Stimulated activated CD8-positive, alpha-beta memory T cell treated with anti-CD3 and anti-CD28 coated beads, Interleukin-15, amount 100 ng/mL, for 4 hours (primary cell): Measurements from ENCODE around the gene INAFM1.
"Not testable (repeated sequence)": the region's sequence is repeated elsewhere in the genome, so short reads cannot be mapped to it uniquely, and the experiment has no call there.

Experiments
- DNase-seq, 2 donors: peaks; one replicate each; pipeline ENCODE4 v3.0.0-alpha.2; 2020; ENCODE audit warnings: low read depth in 2 of 2

Gene INAFM1

DNA sequence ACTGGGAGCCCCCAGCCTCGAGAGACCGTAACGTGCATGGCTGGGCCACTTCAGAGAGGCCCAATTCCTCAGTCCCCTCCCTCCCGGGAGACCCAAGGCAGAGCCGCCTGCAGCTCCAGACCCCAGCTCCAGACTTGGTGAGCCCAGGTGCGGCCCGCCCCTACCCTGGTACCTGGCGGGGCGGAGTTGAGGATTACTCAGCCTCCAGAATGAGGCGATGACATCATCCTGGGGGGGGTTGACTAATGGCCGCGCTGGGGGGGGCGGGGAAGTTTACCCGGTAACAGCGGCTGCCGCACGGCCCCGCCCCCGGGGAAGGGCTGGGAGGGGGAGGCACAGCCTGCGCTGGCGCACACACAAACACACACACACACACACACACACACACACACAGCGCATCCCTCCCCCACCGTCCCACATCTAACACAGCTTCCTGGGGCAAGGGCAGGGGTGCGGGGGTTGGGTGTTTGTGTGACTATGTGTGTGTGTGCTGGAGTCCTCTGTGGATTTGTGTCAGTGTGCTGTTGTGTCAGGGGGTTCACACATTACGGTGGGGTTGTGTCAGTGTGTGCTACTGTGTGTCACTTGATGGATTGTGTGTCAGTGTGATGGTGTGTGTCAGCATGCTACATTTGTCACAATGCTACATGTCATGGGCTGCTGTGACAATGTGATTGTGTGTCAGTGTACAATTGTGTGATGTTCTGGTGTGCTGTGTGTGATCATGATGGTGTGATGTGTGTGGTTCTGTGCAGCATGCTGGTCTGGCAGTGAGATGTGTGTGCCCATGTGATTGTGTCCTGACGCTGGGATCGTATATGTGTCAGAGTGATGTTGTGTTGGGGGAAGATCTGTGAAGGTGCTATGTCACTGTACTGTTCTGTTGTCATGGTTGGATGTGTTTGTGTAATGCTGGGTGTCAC lies 33.4 kb upstream of the INAFM1 start:
- peak; percentile 70 to 75 for DNase-seq

DNA sequence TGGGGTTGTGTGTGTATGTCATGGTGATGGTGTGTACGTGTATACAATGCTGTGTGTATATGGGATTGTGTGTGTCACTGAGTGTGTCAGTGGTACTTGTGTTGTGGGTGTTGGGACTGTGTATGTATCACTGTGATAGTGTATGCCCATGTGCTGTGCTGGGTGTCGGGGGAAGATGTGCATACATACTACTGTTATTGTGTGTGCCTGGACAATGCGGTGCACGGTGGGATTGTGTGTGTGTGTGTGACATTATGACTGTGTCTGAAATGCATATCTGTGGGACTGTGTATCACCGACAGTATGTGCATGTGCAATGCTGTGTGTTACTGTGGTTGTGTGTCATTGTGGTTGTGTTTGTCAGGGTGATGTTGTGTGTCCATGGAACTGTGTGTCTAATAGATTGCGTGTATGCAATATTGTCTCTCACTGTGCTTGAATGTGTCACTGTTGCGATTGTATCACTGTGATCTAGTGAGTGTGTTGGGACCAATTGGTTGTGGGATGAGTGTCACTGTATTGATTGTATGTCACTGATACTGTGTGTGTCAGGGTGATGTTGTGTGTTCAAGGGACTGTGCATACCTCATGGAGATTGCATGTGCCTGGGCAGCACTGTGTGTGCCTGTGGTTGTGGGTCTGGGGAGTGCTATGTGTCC lies 32.6 kb upstream of the INAFM1 start:
- DNase-seq, result no peak

DNA sequence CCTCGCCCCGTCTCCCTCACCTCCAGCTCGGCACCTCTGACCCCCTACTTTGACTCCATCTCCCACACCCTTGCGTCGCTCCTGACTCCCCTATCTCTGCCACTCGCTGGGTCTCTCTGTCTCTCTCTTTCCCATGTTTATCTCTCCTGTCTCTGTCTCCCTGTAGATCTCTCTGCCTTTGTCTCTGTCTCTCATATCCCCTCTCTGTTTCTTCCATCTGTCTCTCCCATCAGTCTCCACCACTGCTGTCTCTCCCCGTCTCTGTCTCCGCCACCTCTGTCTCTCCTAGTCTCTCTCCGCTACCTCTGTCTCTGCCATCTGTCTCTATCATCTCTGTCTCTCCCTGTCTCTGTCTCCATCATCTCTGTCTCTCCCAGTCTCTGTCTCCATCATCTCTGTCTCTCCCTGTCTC lies 31.3 kb upstream of the INAFM1 start:
- no peak for DNase-seq

DNA sequence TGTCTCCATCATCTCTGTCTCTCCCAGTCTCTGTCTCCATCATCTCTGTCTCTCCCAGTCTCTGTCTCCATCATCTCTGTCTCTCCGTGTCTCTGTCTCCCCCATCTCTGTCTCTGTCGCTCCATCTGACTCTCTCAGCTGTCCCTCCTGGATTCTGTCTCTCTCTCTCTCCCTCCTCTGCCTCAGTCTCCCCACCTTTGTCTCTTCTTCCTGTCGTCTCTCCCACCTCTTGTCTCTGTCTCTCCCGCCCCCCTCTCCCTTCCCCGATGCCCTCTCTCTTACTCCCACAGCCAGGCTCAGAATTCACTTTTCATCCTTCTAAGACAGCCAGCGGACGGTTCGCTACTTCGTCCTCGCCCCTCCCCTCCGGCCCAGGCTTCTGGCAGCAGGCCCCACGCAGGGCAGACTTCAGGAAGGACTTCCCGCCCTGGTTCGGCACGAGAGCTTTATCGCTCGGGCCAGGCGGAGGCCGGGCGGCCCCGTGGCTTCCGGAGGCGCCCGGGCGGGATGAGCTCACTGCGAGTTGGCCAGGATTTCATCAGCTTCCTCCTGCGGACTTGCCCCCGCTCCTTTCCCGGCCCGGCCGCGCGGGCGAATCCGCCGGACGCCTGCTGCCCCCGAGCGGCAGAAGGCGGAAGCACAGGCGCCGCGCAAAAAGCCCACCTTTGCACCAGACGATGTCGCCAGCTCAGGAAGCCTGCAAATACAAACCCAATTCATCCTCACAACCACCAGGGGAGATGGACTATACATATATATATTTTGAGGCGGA lies 30.7 kb upstream of the INAFM1 start:
- DNase-seq, result peak; percentile 79 to 86

DNA sequence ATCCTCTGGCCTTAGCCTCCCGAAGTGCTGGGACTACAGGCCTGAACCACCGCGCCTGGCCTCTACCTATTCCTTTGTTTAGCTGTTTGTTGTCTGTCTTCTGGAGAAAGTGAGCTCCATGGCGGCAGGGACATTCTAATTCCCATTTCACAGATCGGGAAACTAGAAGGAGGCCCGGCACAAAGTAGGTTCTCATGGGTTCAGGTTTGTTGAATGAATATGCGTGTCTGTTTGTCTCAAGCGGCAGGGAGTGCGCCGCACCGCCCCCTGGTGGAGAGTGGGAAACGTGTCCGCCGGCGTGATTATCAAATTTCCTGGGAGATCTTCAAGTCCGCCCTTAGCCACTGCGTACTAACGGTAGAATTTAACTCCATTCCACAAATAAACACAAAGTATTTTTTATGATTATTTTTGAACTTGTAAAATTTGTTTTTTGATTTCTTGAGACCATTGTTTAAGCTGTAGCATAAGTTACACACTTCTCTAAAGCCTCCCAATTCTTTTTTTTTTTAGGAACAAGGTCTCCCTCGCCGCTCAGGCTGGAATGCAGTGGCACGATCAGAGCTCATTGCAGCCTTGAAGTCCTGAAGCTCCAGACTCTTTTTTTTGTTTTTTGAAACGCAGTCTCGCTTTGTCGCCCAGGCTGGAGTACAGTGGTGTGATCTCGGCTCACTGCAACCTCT lies 27.2 kb upstream of the INAFM1 start:
- DNase-seq, result peak; percentile 48 to 51

DNA sequence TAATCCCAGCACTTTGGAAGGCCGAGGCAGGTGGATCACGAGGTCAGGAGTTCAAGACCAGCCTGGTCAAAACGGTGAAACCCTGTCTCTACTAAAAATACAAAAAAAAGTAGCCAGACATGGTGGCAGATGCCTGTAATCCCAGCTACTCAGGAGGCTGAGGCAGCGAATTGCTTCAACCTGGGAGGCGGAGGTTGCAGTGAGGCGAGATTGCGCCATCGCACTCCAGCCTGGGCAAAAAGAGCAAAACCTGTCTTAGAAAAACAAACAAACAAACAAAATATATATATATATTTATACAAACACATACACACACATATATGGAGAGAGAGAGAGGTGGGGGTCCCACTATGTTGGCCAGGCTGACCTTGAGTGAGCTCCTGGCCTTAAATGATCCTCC lies 21.7 kb upstream of the INAFM1 start:
- not testable (repeated sequence) for DNase-seq

DNA sequence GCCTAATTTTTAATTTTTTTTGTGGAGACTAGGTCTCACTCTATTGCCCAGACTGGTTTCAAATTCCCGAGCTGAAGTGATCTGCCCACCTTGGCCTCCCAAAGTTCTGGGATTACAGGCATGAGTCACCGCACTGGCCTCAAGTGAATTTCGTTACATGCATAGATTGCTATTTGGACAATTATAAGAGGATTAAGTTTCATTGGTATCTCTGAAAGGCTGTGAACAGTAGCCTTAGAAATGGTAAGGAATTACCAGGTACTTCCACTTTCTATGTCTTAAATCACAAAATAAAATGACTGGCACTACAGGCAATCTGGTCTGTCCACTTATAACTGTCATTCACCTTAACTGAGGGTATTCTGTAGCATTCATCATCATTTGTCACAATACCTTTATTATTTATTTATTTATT lies 21.2 kb upstream of the INAFM1 start:
- DNase-seq, result no peak

DNA sequence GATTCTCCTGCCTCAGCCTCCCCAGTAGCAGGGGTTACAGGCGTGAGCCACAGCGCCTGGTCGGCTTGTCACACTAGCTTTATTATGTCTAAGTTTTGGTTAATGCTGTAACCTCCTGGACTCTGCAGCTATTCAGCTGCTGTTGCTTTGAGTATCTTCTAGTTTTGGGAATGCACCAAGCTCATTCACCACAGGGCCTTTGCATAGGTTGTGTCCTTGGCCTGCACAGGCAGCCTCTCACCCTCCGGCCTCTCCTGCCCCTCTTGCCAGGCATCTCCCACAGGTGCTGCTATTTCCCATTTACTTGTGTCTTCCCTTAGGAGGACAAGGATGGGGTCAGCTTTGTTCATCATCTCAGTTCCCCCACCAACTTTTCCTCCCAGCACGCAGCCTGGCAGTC lies 20.7 kb upstream of the INAFM1 start:
- no peak for DNase-seq

DNA sequence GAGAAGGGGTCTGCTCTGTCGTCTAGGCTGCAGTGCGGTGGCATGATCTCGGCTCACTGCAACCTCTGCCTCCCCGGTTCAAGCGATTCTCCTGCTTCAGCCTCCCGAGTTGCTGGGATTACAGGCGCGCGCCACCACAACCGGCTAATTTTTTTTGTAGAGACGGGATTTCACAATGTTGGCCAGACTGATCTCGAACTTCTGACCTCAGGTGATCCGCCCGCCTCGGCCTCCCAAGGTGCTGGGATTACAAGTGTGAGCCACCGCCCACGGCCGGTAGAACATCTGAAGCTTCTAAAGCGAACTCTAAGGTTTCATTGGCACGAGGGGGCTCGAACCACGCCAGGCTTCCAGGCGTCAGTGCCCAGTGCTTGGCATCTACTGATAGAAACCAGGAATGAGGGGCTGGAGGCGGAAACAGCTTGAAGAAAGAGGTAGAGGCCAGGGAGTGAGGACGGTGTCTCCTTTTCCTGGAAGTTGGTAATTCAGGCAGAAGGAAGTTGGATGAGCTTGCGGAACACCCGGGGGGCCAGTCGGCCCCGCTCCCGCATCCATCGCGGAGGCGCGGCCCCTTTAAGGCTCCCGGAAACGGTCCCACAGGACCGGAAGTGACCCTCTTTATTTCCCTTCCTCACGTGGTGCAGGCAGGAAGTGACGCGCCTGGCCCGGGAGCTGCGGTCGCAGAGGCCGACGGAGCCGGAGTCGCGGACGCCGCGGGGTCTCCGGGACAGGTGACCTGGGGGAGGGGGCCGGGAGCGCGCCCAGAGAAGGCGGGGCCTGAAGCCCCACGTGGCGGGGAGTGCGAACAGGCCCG lies 18.6 kb upstream of the INAFM1 start, which contains the start of gene CCDC9:
Gene CCDC9 (plus strand): TSS at position 647 of the 814 bp plus-strand sequence. CDS start 1,876 bp downstream, outside the sequence.
- DNase-seq, result peak; percentile 84 to 85

DNA sequence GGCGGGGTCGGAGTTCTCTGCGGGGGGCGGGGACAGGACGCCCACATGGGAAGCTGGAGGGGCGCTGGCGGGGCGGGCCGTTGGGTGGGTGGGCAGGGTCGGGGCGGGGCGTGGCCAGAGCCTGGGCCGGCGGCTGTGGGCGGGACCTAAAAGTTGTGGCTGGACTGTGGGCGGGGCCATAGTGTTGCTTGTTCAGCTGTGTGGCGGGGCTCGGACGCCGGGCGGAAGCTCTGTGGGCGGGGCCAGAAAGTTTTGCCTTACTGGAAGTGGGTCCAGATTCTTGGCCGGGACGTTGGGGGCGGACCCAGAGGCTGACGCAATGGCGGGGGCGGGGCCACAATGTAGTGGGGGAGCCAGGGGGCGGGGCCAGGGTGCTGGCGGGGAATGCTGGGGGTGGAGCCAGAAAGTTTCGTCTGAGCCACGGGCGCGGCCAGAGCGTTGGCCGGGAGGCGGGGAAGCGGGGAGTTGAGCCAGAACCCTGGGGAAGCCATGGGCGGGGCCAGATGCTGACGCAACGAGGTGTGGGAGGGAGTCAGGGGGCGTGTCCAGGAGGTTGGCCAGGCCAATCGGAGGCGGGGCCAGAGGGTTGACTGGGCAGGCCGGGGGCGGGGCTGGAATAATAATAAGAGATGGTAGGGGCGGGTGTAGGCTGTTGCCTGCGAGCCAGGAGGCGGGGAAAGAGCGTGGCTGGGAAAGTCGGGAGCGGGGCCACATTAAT lies 17.8 kb upstream of the INAFM1 start:
- DNase-seq, result peak; percentile 99

DNA sequence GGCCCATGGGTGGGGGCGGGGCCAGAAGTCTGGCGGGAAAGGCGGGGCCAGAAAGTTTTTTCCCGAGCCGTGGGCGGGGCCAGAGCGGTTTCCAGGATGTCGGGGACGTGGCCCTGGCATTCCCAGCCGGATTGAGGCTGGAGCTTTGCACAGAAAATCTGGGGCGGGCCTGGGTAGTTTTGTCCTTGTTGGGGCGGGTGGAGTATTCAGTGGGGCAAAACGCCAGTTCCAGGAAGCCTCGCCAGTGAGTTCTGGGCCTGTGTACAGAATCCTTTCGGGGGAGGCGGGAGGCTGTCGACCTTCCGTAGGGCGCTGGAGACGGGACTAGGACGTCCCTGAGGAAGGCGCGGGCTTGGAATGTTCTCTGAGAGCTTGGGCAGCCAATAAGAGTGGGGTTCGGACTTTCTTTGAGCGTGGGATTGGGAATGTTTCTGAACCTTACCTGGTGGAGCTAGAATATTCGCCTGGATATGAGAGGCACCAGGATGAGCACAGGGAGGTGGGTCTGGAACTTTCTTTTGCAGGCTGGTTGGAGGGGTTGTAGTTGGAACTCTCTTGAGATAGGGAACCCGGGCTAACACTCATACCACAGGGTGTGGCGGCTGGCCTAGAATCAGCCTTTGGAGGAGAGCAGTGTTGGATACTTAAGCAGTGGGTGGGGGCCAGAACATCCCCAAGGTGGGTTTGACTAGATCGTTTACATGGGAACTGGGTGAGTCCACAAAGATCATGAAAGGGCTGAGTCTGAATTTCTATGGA lies 17.1 kb upstream of the INAFM1 start:
- DNase-seq, result no peak

DNA sequence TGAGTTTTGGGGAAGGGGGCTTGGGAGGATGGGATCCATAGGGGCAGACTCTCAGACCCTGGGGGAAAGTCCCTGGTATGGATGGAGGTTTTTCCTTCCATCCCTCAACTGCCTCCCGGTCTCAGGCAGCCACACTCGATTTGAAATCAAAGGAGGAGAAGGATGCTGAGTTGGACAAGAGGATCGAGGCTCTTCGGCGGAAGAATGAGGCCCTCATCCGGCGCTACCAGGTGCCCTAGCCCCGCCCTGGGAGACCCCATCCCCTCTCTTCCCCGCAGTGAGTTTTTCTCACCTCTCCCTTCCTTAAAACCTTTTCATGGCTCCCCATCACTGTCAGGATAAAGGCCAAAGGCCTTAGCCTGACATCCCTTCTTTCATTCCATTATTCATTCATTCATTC lies 16.3 kb upstream of the INAFM1 start:
- DNase-seq, result no peak

DNA sequence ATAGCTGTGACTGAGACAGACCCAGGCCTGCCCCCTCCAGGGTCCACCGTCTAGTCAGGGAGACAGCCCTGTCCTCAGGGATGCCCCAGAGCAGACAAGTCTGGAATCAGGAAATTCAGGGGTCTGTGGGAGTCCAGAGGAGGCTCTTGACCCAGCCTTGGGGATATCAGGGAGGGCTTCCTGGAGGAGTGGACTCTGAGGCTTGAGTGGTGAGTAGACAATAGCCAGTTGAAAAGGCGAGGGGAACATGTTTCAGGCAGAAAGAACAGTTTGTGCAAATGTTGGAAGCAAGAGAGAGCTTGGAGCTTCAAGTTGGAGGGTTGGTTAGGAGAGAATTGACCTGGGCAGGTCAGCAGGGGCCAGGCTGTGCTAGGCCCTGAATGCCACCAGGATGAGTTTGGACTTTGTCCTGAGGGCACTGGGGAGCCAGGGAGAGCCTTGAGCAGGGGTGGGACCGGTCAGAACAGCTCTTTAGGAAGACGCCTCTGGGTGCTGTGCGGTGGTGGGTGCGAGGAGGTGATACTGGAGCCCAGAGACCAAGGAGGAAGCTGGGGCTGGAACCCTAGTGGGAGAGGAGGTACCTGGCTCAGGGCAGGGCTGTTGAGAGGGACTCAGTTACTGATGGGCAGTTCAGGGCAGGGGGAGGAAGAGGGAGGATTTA lies 15.7 kb upstream of the INAFM1 start:
- no peak for DNase-seq

DNA sequence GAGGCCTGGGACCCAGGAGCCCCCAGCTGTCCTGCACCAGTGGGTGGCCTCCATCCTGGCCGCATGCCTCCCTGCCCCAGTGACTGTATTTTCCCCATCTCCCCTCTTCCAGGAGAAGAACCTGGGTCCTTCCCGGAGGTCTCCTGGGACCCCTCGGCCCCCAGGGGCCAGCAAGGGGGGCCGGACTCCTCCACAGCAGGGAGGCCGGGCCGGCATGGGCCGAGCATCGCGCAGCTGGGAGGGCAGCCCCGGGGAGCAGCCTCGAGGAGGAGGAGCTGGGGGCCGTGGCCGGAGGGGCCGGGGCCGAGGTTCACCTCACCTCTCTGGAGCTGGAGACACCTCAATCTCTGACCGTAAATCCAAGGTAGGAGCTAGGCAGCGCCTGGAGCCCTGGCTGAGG lies 14.2 kb upstream of the INAFM1 start:
- no peak for DNase-seq

DNA sequence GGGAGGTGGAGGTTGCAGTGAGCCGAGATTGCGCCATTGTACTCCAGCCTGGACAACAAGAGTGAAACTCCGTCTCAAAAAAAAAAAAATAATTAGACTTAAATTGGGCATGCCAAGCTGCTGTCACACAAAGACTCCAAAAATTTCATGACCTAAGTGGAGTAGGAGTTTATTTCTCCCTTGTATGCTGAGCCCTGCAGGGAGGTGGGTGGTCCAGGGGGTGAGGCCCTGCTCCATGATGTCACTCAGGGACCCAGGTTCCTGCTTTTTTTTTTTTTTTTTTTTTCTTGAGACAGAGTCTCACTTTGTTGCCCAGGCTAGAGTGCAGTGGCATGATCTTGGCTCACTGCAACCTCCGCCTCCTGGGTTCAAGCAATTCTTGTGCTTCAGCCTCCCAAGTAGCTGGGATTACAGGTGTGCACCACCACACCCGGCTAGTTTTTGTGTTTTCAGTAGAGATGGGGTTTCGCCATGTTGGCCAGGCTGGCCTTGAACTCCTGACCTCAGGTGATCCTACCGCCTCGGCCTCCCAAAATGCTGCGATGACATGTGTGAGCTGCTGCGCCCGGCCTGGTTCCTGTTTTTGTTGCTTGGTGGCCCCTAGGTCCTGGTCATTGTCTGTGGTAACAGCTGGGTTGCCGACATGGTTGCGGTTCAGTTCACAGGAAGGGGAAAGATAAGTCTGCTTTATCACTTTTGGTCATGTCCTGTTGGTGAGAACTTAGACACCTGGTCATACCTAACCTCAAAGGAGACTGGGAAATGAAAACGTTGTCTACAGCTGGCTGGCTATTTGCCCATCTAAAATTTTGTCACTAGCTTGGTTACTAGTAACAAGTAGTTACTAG lies 12.5 kb upstream of the INAFM1 start:
- DNase-seq, result not testable (repeated sequence)

DNA sequence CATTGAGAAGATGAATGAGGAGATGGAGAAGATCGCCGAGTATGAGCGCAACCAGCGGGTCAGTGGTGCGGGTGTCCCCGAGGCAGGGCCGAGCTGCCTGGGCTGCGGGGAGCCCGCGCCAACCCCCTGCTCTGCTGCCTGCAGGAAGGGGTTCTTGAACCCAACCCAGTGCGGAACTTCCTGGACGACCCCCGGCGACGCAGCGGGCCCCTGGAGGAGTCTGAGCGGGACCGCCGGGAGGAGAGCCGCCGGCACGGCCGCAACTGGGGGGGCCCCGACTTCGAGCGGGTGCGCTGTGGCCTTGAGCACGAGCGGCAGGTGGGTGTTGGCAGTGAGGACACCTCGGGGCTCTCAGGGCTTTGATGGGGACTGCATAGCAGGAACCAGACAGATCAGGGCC lies 10.1 kb upstream of the INAFM1 start:
- DNase-seq, result no peak

DNA sequence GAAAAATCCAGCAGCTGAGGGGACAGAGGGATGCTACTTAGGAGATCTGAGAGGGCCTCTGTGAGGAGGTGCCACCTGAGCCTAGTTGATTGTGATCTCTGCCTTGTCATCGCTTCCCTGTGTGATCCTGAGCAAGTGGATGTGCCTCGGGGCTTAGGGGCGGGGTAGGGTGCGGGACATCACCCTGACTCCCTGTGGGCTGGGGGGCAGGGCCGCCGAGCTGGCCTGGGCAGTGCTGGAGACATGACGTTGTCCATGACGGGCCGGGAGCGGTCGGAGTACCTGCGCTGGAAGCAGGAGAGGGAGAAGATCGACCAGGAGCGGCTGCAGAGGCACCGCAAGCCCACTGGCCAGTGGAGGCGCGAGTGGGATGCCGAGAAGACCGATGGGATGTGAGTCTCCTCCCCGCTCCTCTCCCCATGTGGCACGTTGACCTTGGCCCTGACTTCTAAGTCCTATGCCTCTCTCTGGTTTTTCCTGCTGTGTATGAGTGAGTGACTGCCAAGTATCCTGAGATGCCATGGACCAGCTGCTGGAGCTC lies 8.2 kb upstream of the INAFM1 start:
- DNase-seq, result no peak

DNA sequence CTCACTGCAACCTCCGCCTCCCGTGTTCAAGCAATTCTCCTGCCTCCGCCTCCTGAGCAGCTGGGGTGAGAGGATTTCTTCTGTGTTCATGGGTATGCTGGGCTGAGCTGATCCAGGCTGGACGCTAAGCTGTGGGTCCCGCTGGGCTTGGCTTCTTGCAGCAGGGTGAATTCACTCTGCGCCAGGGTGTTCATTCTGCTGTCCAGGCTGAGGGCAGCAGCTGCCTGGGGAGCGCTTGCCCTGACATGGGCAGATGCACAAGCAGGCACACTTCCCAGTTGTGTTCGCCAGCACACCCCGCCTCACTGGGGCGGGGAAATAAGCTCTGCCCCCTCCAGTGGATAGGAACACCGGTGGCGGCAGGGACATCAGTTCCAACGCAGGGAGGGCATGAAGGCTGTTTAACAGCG lies 7.3 kb upstream of the INAFM1 start:
- DNase-seq, result no peak
